ENCODE data around the gene STUM. TPM values are rescaled to one million over a fixed set of nuclear protein-coding genes. Genes with fewer than 3 reads are reported as not detected.
"Not testable (repeated sequence)": the region's sequence is repeated elsewhere in the genome, so short reads cannot be mapped to it uniquely, and the experiment has no call there.

Gene STUM
- total RNA-seq, 4 donors from 2014 or later, result 0.15 to 3.2 (median 0.34) TPM

GRCh38 chr1:226637147-226637935 lies 88.8 kb downstream of the STUM start:
- H3K27ac ChIP-seq, result peak overlapping the region in 3 of 4 donors; percentile 58 to 70 (median 70)
- H3K9me3 ChIP-seq, result no peaks in the 10 kb centered on the region
- TF ChIP-seq, protein P1, sequence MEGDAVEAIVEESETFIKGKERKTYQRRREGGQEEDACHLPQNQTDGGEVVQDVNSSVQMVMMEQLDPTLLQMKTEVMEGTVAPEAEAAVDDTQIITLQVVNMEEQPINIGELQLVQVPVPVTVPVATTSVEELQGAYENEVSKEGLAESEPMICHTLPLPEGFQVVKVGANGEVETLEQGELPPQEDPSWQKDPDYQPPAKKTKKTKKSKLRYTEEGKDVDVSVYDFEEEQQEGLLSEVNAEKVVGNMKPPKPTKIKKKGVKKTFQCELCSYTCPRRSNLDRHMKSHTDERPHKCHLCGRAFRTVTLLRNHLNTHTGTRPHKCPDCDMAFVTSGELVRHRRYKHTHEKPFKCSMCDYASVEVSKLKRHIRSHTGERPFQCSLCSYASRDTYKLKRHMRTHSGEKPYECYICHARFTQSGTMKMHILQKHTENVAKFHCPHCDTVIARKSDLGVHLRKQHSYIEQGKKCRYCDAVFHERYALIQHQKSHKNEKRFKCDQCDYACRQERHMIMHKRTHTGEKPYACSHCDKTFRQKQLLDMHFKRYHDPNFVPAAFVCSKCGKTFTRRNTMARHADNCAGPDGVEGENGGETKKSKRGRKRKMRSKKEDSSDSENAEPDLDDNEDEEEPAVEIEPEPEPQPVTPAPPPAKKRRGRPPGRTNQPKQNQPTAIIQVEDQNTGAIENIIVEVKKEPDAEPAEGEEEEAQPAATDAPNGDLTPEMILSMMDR (IDR thresholded peaks at IDR 0.05), result peak in 3 of 6 experiments; percentile 12 to 27 (median 25)
- no peak for TF ChIP-seq POLR2A (IDR thresholded peaks at IDR 0.05)
- no peak overlapping the region for H3K4me3 ChIP-seq
- 62 to 69% methylated on average over 12 to 21 of the region's 29 CpGs for WGBS, 2 donors
- intact Hi-C loops (cut with DNase I), result no loop called here
- H3K36me3 ChIP-seq, result peaks cover 3 to 89% (median 11%) of the 10 kb centered on the region in 3 donors
- DNase-seq, result no peak
- peaks cover 18 to 67% (median 30%) of the 10 kb centered on the region in 3 donors for H3K4me1 ChIP-seq
- no peaks in the 10 kb centered on the region for H3K27me3 ChIP-seq

- Histone ChIP-seq H3K4me3 (no peak overlapping the region), H3K9me3 (no peaks in the 10 kb centered on the region), H3K27me3 (no peaks in the 10 kb centered on the region), H3K27ac (peak overlapping the region in 3 of 4 donors; percentile 58 to 70 (median 70)), H3K4me1 (peaks cover 18 to 67% (median 31%) of the 10 kb centered on the region in 3 donors), H3K36me3 (peaks cover 3 to 92% (median 11%) of the 10 kb centered on the region in 3 donors)
- 90% methylated on average over 2 of the region's 10 CpGs; no CpG with 5 or more reads in 1 of the 2 donors for WGBS, 2 donors
- DNase-seq, result no peak
- intact Hi-C loops (cut with DNase I), result no loop called here
- TF ChIP-seq, protein P1 (IDR thresholded peaks at IDR 0.05), result no peak
- TF ChIP-seq POLR2A (IDR thresholded peaks at IDR 0.05), result no peak
Observed at GRCh38 chr1:226638001-226638601, 89.5 kb downstream of the STUM start.

DNA sequence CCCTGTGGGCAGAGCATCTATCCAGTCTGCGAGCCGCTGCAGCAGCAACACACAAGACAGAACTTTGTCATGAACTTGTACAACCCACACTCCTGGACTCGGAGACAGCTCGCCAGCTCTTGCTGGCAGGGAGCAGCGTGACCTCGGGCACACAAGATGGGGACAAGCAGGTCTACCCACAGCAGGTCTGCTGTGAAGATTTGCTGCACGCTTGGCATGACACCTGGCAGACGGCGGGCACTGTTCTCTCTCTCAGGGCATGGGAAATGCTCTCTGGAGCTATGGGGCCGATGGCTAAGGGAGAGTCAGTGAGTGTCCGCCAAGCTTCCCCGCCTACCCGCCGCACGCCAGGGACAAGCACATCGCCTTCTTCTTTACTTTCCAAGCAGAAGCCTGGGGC lies 90.0 kb downstream of the STUM start:
- H3K27ac ChIP-seq, result peak overlapping the region in 3 of 4 donors; percentile 58 to 70 (median 70)
- H3K27me3 ChIP-seq, result no peaks in the 10 kb centered on the region
- no peak for TF ChIP-seq POLR2A (IDR thresholded peaks at IDR 0.05)
- TF ChIP-seq, protein P1 (IDR thresholded peaks at IDR 0.05), result no peak
- H3K9me3 ChIP-seq, result no peaks in the 10 kb centered on the region
- no peak for DNase-seq
- intact Hi-C loops (cut with DNase I), result no loop called here
- 78 to 93% methylated on average over 7 to 9 of the region's 16 CpGs for WGBS, 2 donors
- no peak overlapping the region for H3K4me3 ChIP-seq
- H3K36me3 ChIP-seq, result peaks cover 3 to 87% (median 11%) of the 10 kb centered on the region in 3 donors
- H3K4me1 ChIP-seq, result peaks cover 17 to 67% (median 31%) of the 10 kb centered on the region in 3 donors

GRCh38 chr1:226639206-226639605 lies 90.6 kb downstream of the STUM start:
- 86% methylated on average over 1 of the region's 8 CpGs; no CpG with 5 or more reads in 1 of the 2 donors for WGBS, 2 donors
- H3K4me3 ChIP-seq; H3K27me3 ChIP-seq; DNase-seq; H3K9me3 ChIP-seq; intact Hi-C loops (cut with DNase I): not testable (repeated sequence)
- H3K27ac ChIP-seq, result peak overlapping the region in 3 of 4 donors; percentile 63 to 68 (median 67)
- peaks cover 15 to 67% (median 31%) of the 10 kb centered on the region in 3 donors for H3K4me1 ChIP-seq
- H3K36me3 ChIP-seq, result peaks cover 3 to 86% (median 11%) of the 10 kb centered on the region in 3 donors

- no peaks in the 10 kb centered on the region for H3K27me3 ChIP-seq
- H3K27ac ChIP-seq, result peak overlapping the region in 3 of 4 donors; percentile 63 to 68 (median 67)
- H3K36me3 ChIP-seq, result peaks cover 3 to 86% (median 11%) of the 10 kb centered on the region in 3 donors
- H3K4me3 ChIP-seq, result no peak overlapping the region
- H3K4me1 ChIP-seq, result peaks cover 19 to 67% (median 31%) of the 10 kb centered on the region in 3 donors
- H3K9me3 ChIP-seq, result no peaks in the 10 kb centered on the region
- TF ChIP-seq, protein P1 (IDR thresholded peaks at IDR 0.05), result no peak
- TF ChIP-seq POLR2A (IDR thresholded peaks at IDR 0.05), result no peak
- intact Hi-C loops (cut with DNase I), result loop anchor here (10.0 kb wide), 1 partner anchor 95 kb away; the partner anchor contains the start of gene ITPKB
- WGBS, 2 donors, result 82 to 97% methylated on average over 3 to 7 of the region's 18 CpGs
- no peak for DNase-seq
Observed at GRCh38 chr1:226639631-226640061, 91.1 kb downstream of the STUM start.
